22Rv1 (cell line): ENCODE measurements around the gene DIP2C.

Source experiments
- CTCF ChIP-seq: fragments of 450-650 bp; IDR thresholded peaks from 2 replicates; pipeline ENCODE4 v1.5.1; 2017; ENCODE audit warnings: mild to moderate bottlenecking
- ZFX ChIP-seq: fragments of 450-650 bp; IDR thresholded peaks from 2 replicates; pipeline ENCODE4 v1.6.1; 2017; ENCODE audit warnings: antibody characterized with exemption, borderline replicate concordance

GRCh38 chr10:625751-626711 is 63.4 kb downstream of the DIP2C start:
- TF ChIP-seq CTCF (no peak), ZFX (no peak)
